GM19193 (cell line): ENCODE data around the gene EMILIN2.

Experiments
- POLR2A ChIP-seq: IDR thresholded peaks from 4 replicates; pipeline ENCODE4 v1.6.1; 2011; ENCODE audit not compliant: insufficient read depth, insufficient read length; ENCODE audit errors: extremely low read depth

EMILIN2 gene

GRCh38 chr18:2935438-2936192, 88.8 kb downstream of the EMILIN2 start:
- TF ChIP-seq POLR2A: no peak

DNA sequence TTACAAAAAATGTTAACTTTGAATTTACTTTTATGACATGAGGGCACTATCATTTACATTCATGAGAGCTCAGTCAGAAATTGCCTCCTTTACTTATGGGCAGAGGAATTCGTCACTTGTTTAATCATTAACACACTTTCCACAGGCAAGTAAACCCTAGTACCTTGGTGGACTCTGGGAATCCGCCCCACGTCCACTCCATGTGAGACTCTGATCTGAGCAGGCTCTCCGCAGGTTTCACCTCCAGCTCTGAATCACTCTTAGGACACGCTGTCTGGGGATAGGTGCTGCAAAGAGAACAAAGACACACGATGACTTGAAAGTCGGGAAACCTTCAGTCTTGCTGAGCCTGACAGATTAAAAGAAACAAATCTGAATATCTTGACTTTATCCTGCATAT, 92.5 kb downstream of the EMILIN2 start:
- no peak for TF ChIP-seq POLR2A

- TF ChIP-seq POLR2A: no peak
These were observed 101.2 kb downstream of the EMILIN2 start for GRCh38 chr18:2948038-2948437.

DNA sequence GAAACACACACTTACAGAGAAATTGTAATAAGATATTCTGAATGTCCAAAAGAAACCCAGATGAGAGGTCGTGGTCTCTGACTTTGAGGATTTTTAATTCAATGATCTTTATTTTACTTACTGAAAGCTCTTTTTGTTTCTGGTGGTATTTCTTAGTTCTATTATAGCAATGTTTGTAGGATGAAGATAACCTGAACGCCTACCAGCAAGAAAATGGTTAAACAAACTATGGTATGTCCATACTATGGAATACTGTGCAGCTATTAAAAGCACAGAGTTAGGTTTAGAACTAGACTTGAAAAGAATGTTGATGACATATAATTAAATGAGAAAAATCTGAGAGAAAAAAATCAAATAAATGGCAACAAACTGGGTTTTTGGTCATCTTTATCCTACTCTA, 105.8 kb downstream of the EMILIN2 start:
- no peak for TF ChIP-seq POLR2A

GRCh38 chr18:2953935-2954653, 107.3 kb downstream of the EMILIN2 start:
- TF ChIP-seq POLR2A: no peak

DNA sequence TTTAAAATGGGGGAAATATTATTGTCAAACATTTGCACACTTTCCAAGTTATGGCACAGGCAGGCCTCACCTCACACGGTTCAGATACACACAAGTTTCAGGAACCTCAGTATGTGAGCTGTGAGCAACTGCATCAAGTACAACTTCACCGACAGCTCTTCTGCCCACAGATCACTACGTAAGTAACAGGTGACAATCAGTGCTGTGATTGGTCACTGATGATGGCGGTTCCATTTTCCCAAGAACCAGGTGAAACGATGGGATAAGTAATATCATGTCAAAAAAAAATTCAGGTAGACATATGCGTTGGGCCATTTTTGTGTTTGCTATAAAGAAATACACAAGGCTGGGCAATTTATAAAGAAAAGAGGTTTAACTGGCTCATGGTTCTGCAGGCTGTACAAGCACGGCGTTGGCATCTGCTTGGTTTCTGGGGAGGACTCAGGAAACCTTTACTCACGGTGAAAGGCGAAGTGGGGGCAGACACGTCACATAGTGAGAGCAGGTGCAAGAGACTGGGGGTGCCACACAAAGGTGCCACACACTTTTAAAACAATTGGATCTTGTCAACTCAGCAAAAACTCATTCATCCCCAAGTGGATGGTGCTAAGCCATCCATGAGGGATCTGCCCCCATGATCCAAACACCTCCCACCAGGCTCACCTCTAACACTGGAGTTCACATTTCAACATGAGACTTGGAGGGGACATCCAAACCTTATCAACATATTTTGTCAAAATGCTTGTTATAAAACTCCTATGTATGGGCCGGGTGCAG, 108.3 kb downstream of the EMILIN2 start:
- no peak for TF ChIP-seq POLR2A

GRCh38 chr18:2956056-2956455, 109.2 kb downstream of the EMILIN2 start:
- TF ChIP-seq POLR2A: no peak

- TF ChIP-seq POLR2A: no peak
These were observed 112.1 kb downstream of the EMILIN2 start for GRCh38 chr18:2958819-2959298.

GRCh38 chr18:2959341-2959740, 112.5 kb downstream of the EMILIN2 start:
- TF ChIP-seq POLR2A: no peak

DNA sequence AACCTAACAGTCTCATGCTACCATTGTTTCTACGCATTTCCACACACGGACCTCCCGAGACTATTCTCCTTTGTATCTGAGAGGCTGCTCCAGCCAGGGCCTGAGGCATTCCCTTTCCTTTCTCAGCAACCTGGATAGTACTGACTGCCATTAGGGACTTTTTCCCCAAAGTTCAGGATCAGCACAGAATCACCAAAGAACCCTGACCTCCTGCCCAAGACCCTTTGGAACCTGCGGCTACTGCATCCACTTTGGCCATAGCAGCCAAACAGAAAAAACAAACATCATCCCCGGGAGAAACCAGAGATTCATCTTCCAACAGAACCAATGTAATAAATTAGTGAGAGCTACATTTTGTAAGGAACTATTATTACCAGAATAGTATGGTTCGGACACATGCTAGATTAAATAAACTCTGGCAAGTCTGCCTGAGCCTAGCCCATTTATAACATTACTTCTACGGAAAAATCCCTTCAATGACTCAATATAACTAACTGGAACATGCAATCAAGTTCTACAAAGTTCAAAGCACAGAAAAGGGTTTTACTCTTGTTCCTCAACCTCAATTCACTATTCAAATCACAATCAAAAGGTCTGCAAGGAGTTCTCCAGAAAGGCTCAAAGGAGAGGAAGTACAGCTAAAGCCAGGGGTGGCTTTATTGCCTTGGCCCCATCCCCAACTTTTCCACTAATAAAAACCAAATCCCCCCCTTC, 114.3 kb downstream of the EMILIN2 start:
- TF ChIP-seq POLR2A: no peak

DNA sequence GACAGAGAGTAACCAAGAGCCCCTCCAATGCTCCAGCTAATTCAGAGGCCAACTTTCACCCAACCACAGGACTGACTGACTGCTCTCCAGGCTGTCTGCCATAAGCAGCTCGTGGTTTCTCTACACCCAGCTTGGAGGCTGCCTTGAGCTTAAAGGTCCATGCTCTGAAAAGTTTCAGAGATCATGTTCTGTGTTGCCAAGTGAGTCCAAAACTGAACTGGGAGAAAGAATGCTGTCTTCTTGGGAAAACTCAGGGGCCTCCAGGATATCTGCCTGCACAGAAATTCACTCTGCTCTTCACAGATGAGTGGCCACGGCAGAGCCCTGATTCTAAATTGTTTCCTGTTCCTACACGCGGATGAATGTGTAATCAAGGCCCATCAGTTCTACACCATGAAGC, 115.0 kb downstream of the EMILIN2 start:
- TF ChIP-seq POLR2A: no peak

DNA sequence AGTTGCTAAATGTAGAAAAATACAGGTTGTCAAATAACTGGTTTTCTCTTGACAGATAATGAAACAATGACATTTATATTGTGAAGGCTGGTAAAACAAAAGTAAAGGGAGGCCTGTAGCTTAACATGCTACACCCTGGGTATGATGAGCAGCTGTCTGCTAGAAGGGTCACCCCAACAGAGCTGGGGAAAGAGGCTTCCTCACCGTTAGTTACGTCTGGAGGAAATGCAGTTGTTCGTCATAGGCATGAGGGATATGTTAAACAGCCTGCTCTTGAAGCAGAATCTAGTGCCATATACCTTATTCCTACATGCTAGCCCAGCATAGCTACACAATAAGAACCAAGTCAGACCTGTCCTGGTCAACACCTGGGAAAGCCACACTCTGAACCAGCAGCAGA, 116.2 kb downstream of the EMILIN2 start:
- TF ChIP-seq POLR2A: no peak

- no peak for TF ChIP-seq POLR2A
These were observed 117.7 kb downstream of the EMILIN2 start for GRCh38 chr18:2964361-2965010.
